Occipital lobe (tissue), 2 donors: Measurements from ENCODE around the gene TOMM34. TPM values are rescaled to one million over a fixed set of nuclear protein-coding genes. Genes with fewer than 3 reads are reported as not detected.

ENCODE experiments used
- DNase-seq: peaks from one replicate; lab custom pipeline; 2025; lab: John Stamatoyannopoulos, UW
- total RNA-seq: library from RNA; depleted of rRNA; stranded (reverse); fragments of >200 nt; gene quantifications from one replicate; pipeline ENCODE4 v1.2.3, GENCODE V29; 2014

The TOMM34 gene
- total RNA-seq, 1 donor from 2014 or later = 5.0 TPM

DNA sequence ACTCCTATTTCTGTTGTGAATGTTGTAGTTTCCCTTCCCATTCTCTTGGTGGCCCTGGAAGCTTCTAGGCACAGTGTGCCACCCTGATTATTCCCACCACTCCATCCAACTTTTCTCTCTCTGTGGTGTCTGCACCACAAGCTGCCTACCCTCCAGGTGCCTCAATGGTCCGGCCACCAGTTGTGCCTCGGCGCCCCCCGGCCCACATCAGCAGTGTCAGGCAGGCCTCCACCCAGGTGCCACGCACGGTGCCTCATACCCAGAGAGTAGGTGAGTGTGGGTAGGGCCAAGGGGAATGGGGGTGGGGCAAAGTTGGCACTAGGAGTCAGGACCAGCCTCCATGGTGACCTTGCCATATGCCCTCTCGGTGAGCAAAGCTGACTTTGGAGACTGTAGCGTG lies 27.3 kb downstream of the TOMM34 start:
- no peak for DNase-seq

GRCh38 chr20:44931911-44932310 lies 28.3 kb downstream of the TOMM34 start:
- DNase-seq = no peak

- no peak for DNase-seq
Measured at GRCh38 chr20:44930517-44931168, 29.6 kb downstream of the TOMM34 start.

DNA sequence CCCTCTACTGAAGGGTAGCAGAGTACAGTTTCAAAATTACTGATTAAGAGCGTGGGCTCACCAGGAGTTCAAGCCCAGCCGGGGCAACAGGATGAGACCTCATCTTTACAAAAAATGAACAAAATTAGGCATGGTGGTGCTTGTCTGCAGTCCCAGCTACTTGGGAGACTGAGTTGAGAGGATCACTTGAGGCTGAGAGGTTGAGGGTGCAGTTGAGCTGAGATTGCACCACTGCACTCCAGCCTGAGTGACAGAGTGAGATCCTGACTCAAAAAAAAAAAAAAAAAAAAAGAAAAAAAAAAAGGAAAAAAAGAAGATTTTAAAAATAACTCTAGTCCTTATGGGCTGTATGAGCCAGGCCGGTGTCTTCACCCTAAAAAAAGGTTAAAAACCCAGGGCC lies 31.6 kb downstream of the TOMM34 start:
- DNase-seq = no peak

DNA sequence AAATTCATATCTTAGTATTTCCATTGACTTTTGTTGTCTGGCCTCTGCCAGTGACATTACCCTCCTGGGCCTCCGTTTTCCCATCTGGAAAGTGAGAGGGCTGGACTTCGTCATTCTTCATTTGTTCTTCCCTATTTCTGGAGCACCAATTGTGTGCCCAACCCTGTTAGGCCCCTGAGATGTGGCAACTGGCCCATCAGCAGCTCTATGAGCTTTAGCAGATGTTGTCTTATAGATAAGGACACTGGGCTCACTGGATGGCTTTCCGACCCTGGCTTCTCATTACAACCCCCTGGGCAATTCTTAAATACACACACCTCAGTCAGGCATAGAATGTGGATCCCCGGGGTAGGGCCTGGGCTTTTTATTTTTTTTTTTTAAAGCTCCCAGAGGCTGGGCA lies 35.7 kb downstream of the TOMM34 start:
- no peak for DNase-seq

- DNase-seq = no peak
Measured at GRCh38 chr20:44921447-44921846, 38.8 kb downstream of the TOMM34 start.

DNA sequence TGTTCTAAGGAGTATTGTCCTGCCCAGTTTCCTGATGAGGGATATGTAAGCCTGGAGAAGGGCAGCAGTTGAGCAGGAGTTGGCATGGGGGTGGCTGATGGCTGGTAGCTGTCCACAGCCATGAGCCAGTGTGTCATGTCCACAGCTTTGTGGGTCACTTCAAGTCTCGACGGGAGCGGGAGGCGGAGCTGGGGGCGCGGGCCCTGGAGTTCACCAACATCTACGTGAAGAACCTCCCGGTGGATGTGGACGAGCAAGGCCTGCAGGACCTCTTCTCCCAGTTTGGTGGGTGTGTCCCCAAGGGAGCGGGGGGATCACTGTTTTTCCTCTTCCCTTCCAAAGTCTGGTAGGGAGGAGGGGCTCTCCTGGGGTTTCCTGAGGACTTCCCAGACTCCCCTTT lies 41.4 kb downstream of the TOMM34 start:
- DNase-seq = no peak

DNA sequence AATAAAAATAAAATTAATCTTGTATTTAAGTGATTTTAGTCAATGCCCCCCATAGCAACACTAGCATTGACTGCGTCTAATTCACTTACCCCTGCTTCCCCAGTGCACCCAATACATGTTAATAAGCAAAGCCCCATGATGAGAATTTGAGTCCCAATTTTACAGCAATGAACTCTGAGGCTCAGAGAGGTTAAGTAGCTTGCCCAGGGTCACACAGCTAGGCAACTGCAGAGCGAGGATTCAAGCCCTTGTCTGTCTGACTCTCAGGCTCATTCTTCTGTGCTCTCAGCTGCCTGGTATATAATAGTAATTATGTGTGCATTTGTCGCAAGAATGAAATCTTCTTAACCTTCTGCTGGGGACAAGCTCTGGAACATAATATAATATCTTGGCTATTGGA lies 41.9 kb downstream of the TOMM34 start:
- DNase-seq = no peak

DNA sequence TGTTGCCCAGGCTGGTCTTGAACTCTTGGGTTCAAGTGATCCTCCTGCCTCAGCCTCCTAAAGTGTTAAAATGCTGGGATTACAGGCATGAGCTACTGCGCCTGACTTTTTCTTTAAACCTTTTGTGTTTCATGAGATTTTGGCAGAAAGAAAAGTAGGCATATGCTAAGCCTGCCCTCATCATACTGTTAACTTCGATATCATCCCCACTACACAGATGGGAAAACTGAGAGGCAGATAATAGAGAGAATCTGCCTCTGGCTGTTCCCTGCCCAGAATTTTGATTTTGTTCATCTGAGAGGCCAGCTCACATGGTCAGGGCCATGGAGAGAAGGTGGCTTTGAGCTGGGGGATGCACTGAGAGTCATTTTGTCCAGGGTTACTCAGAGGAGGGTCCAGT lies 42.8 kb downstream of the TOMM34 start:
- no peak for DNase-seq

DNA sequence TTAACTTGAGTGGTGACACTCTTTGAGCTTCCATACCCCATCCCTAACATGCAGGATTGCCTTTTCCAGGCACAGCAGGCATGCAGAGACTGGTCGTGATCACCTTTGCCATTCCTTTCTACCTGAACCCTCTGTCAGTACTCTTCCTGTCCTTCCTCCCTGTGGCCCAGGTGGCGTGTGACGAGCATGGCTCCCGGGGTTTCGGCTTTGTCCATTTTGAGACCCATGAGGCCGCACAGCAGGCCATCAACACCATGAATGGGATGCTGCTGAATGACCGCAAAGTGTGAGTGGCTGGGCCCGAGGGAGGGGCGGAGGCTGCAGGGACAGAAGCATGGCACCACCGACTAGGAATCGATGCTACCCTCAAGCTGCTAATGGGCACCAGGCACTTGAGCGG lies 43.6 kb downstream of the TOMM34 start:
- DNase-seq = no peak

DNA sequence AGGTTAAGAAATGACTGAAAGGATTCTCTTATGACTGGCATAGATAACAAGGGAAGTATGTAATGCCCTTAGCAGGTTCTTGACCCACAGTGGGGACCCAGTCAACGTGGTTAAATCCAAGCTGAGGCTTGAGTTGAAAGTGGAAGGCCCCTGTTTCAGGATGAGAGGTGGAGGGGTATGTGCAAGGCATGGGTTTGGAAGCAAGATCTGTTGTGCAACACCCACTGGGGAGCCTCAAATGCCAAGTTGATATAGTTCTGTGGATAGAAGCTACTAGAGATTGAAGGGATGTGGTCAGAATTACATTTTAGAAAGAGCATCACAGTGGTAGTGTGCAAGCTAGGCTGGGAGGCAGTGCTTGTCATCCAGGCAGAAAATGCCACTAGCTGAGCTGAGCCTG lies 45.3 kb downstream of the TOMM34 start:
- DNase-seq = no peak

DNA sequence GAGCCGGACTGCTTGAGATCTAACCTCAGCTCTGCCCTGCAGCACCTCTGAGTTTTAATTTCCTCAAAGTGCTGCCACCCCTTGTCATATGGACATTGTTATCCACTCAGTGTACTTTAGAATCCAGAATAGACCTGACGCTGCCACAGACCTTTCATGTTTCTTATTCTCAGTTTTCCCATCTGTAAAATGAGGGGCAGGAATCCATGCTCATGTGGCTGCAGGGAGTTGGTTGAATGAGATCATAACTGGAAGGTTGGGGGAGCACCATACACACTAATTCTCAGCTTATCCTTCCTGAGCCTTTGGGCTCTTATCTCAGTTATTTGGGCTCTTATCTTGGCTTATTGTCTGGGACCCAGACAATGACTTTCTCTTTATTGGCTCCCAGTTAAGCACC lies 48.0 kb downstream of the TOMM34 start:
- DNase-seq = no peak

- no peak for DNase-seq
Measured at GRCh38 chr20:44911264-44911921, 48.8 kb downstream of the TOMM34 start.

- DNase-seq = no peak
Measured at GRCh38 chr20:44910690-44911262, 49.4 kb downstream of the TOMM34 start.

- DNase-seq = peak; percentile 25
Measured at GRCh38 chr20:44909872-44910689, 50.1 kb downstream of the TOMM34 start, which contains the start of gene PABPC1L. TSS of gene PABPC1L (plus strand) at chr20:44910060. CDS start at chr20:44910144, 84 bp downstream.

GRCh38 chr20:44908987-44909871 lies 51.0 kb downstream of the TOMM34 start:
- DNase-seq = no peak

GRCh38 chr20:44904377-44904776 lies 55.8 kb downstream of the TOMM34 start:
- DNase-seq = no peak

- no peak for DNase-seq
Measured at GRCh38 chr20:44901974-44902373, 58.2 kb downstream of the TOMM34 start.

DNA sequence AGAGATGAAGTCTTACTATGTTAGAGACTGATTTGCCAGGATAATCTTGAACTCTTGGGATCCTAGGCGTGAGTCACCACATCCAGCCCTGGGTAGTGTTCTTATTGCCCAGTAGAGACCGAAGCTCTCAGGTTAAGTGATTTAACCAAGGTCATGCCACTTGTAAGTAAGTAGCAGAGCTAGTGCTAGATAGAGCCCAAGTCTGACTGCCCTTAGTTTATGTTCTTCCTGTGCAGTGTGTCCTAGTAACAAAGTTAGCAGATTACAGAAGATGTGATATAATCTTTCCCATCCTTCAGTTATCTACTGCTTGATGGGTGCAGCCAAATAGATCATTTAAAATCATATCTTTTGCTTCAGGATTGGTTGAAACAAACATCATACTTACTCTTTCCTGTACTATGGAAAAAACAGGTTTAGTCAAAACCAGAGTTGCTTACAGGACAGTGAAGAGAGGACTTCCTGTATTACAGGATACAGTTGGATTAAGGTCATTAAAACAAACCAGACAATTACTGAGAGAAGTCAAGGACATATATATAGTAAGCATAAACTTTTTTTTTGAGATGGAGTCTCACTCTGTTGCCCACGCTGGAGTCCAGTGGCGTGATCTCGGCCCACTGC lies 59.9 kb downstream of the TOMM34 start:
- no peak for DNase-seq

- no peak for DNase-seq
Measured at GRCh38 chr20:44897133-44897532, 63.1 kb downstream of the TOMM34 start.

- DNase-seq = no peak
Measured at GRCh38 chr20:44896583-44896982, 63.6 kb downstream of the TOMM34 start.
